Right lobe of liver (tissue), 6 donors: ENCODE results near the gene FHIT. TPM values are rescaled to one million over a fixed set of nuclear protein-coding genes. Genes with fewer than 3 reads are reported as not detected.

Experiments
- ATAC-seq, 4 donors: fragments of 200-7000 bp; cut with Tn5 transposase; one replicate each; pipeline ENCODE4 v1.9.1; 2020; ENCODE audit warnings: mild to moderate bottlenecking in 4 of 4, moderate library complexity in 4 of 4
- DNase-seq, 3 donors: peaks; one replicate each; pipeline ENCODE4 v3.0.0-alpha.2; 2020
- H3K27ac ChIP-seq, 3 donors: fragments of 200-600 bp; one replicate each; pipeline ENCODE4 v1.8.0; 2022
- H3K27me3 ChIP-seq, 2 donors: fragments of 200-600 bp; one replicate each; pipeline ENCODE4 v1.8.0; 2022
- H3K36me3 ChIP-seq, 4 donors: fragments of 200-600 bp; sonication (generic) in 1 of 4; one replicate each; pipeline versions ENCODE4 v1.5.1 to v1.8.0; 2017 to 2022; ENCODE audit warnings: control low read depth in 1 of 4
- H3K4me1 ChIP-seq, 4 donors: fragments of 200-600 bp; sonication (generic) in 1 of 4; one replicate each; pipeline versions ENCODE4 v1.5.1 to v1.8.0; 2017 to 2022; ENCODE audit warnings: control low read depth in 1 of 4
- H3K4me3 ChIP-seq, 3 donors: fragments of 200-600 bp; one replicate each; pipeline ENCODE4 v1.8.0; 2022
- H3K9me3 ChIP-seq, 4 donors: fragments of 200-600 bp; sonication (generic) in 1 of 4; one replicate each; pipeline versions ENCODE4 v1.5.1 to v1.8.0; 2017 to 2022; ENCODE audit warnings: control low read depth in 1 of 4
- POLR2A ChIP-seq: fragments of 450-650 bp; IDR thresholded peaks from one replicate; pipeline ENCODE4 v1.6.1; 2017; ENCODE audit warnings: antibody characterized with exemption, mild to moderate bottlenecking
- WGBS: methylation state at CpG from one replicate; pipeline ENCODE4 v1.1.6; 2018; ENCODE audit warnings: low coverage, low lambda C conversion rate; ENCODE audit not compliant: insufficient coverage; ENCODE audit errors: missing lambda C conversion rate; 5-methylcytosine and 5-hydroxymethylcytosine counted together
- intact Hi-C, 2 donors: fragments of 100-400 bp; cut with DNase I; formaldehyde crosslinking; loops; one replicate each; pipeline versions ENCODE4 v1.11.2 to v1.14.1; 2022
- total RNA-seq, 6 experiments: library from RNA; depleted of rRNA in 2 of 6; stranded (reverse); fragments of >200 nt in 2 of 6; fragmentation: NEBNext Ultra II Directional in 3 of 6; extraction: Animal tissue kit (Norgen Biotek cat#: 25700) in 3 of 6; gene quantifications; one replicate each; pipeline versions ENCODE4 v1.1.0 to v1.2.4, GENCODE V29; 2016 to 2023
- TF ChIP-seq, protein P1 (sequence below), 4 donors: fragments of 200-600 bp in 3 of 4; fragments of 450-650 bp in 1 of 4; IDR thresholded peaks; one replicate each; pipeline versions ENCODE4 v1.5.1 to v1.8.0; 2016 to 2022; ENCODE audit warnings: antibody characterized with exemption in 4 of 4, mild to moderate bottlenecking in 2 of 4
- donor health status: DM: no; HTN: yes; CAD: no.
- donor health status: DM: no; HTN: no; CAD: no.
- donor health status: DM: no; HTN: no; CAD: no.
- donor health status: DM: no; HTN: yes; CAD: no.
- donor health status: DM: no; HTN: yes; CAD: no.

The FHIT gene
- total RNA-seq, 6 experiments from 2014 or later: 6.6 to 11.2 (median 8.0) TPM

DNA sequence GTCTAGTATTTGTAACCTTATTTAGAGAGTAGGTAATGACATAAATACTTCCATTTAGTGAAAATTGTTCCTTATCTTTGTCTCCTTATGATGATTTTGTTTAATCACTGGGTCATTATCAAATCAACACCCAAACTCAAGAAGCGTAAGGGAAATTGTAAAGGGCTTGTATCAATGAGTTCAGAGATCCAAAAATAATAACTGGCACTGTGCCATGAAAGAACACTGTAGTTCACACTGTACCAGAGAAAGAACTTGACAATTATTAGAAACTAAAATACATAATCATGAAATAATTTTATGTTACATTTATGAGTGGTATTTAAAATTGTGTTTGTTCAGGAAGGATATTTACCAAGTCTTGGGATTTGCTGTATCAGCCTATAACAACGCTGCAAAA is 895.4 kb downstream of the FHIT start:
- H3K4me3 ChIP-seq: no peak overlapping the region
- H3K9me3 ChIP-seq: no peaks in the 10 kb centered on the region
- ATAC-seq (no peak), DNase-seq (no peak)
- no peaks in the 10 kb centered on the region for H3K4me1 ChIP-seq
- no peak overlapping the region for H3K27ac ChIP-seq
- H3K36me3 ChIP-seq: no peaks in the 10 kb centered on the region
- 66% methylated on average over 2 of the region's 2 CpGs for WGBS
- H3K27me3 ChIP-seq: no peaks in the 10 kb centered on the region
- TF ChIP-seq, protein P1, sequence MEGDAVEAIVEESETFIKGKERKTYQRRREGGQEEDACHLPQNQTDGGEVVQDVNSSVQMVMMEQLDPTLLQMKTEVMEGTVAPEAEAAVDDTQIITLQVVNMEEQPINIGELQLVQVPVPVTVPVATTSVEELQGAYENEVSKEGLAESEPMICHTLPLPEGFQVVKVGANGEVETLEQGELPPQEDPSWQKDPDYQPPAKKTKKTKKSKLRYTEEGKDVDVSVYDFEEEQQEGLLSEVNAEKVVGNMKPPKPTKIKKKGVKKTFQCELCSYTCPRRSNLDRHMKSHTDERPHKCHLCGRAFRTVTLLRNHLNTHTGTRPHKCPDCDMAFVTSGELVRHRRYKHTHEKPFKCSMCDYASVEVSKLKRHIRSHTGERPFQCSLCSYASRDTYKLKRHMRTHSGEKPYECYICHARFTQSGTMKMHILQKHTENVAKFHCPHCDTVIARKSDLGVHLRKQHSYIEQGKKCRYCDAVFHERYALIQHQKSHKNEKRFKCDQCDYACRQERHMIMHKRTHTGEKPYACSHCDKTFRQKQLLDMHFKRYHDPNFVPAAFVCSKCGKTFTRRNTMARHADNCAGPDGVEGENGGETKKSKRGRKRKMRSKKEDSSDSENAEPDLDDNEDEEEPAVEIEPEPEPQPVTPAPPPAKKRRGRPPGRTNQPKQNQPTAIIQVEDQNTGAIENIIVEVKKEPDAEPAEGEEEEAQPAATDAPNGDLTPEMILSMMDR (IDR thresholded peaks at IDR 0.05): no peak
- TF ChIP-seq POLR2A: no peak
- intact Hi-C loops: no loop called here

DNA sequence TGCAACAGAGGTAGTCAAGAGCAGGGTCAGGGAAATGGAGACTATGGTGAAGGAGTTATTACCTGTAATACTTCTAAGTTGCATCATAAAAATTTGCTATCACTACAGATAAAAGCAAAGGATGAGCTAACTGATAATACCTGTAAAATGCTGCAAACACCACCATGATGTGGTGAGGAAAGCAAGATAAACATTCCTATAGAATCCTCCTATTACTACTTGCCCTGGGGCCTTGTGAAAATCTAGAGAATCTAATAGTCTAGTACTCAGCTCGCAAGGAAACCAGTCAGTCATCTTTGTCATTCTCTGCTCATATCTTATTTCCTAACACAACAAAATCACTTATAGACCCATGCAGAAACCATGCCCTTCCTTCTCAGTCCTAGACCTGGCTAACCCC is 899.8 kb downstream of the FHIT start:
- no peaks in the 10 kb centered on the region for H3K4me1 ChIP-seq
- ATAC-seq (no peak), DNase-seq (no peak)
- intact Hi-C loops: no loop called here
- no peak overlapping the region for H3K4me3 ChIP-seq
- no peaks in the 10 kb centered on the region for H3K36me3 ChIP-seq
- 71% methylated on average over 1 of the region's 1 CpG for WGBS
- H3K27ac ChIP-seq: no peak overlapping the region
- no peaks in the 10 kb centered on the region for H3K9me3 ChIP-seq
- no peaks in the 10 kb centered on the region for H3K27me3 ChIP-seq
- no peak for TF ChIP-seq POLR2A
- TF ChIP-seq, protein P1 (IDR thresholded peaks at IDR 0.05): no peak

DNA sequence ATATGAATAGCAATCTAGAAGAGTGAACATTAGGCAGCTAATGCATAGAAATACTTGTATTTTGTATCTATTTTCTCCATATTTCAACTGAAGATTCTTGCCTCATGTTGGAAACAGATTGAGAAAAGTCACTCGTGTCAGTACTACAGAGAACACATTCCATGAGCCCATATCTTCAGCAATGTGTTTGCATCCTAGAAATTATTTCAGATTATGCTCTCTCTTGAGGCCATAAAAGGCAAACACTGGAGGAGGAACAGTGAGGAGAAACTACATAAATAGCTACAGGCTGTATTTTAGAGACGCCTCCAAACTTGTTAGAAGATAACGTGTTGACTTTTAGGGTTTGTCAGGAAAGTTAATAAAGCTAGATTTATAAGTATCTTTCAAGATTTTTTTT is 906.9 kb downstream of the FHIT start:
- WGBS: 83% methylated on average over 3 of the region's 3 CpGs
- DNase-seq: no peak
- Histone ChIP-seq H3K27me3 (no peaks in the 10 kb centered on the region), H3K9me3 (no peaks in the 10 kb centered on the region), H3K4me1 (no peaks in the 10 kb centered on the region), H3K36me3 (no peaks in the 10 kb centered on the region), H3K27ac (no peak overlapping the region), H3K4me3 (no peak overlapping the region)
- no peak for ATAC-seq
- TF ChIP-seq, protein P1 (IDR thresholded peaks at IDR 0.05): no peak
- intact Hi-C loops: no loop called here

DNA sequence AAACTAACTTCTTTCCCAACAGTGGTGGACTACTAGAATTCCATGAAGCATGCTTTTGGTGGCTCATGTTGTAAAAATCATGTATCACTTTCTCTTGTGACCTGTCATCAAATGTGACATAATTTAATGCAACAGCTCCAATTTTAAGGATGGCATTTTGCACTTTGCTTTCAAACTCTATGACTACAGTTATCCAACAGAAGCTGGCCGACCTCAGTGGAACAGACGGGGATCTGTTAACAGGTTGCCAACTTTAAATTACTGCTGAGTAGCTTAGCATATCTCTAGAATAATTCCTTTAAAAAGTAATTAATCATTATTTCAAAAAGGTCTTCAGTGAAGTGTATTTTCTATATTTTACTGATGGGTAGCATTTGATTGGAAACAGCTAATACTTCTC is 907.4 kb downstream of the FHIT start:
- DNase-seq (no peak), ATAC-seq (no peak)
- Histone ChIP-seq H3K9me3 (no peaks in the 10 kb centered on the region), H3K36me3 (no peaks in the 10 kb centered on the region), H3K27me3 (no peaks in the 10 kb centered on the region), H3K4me1 (no peaks in the 10 kb centered on the region), H3K4me3 (no peak overlapping the region), H3K27ac (no peak overlapping the region)
- TF ChIP-seq POLR2A: no peak
- TF ChIP-seq, protein P1 (IDR thresholded peaks at IDR 0.05): no peak
- intact Hi-C loops: no loop called here
- WGBS: 86% methylated on average over 2 of the region's 2 CpGs

DNA sequence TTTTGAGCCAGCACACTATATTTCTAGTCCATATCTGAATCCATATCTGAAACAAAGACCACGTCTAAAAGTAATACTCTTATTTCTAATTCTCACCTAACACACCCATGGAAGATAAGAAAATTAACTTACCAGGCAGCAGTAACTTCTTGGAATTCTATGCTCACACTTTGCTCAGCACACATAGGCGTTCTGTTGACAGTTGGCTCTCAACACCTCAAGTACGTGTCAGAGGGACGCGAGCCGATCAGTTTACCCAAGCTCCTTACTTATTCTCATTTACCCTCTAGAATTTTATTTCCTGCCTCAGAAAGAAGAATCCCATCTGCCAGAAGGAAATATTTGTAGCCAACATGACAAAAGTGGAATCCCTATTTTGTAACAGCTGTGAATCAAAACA is 911.9 kb downstream of the FHIT start:
- Histone ChIP-seq H3K27ac (no peak overlapping the region), H3K4me1 (no peaks in the 10 kb centered on the region), H3K4me3 (no peak overlapping the region), H3K36me3 (no peaks in the 10 kb centered on the region), H3K9me3 (no peaks in the 10 kb centered on the region), H3K27me3 (no peaks in the 10 kb centered on the region)
- 93% methylated on average over 6 of the region's 6 CpGs for WGBS
- TF ChIP-seq, protein P1 (IDR thresholded peaks at IDR 0.05): no peak
- no peak for TF ChIP-seq POLR2A
- intact Hi-C loops: no loop called here
- DNase-seq: no peak
- ATAC-seq: no peak
